ENCODE results near the gene RNF169.

The RNF169 gene

DNA sequence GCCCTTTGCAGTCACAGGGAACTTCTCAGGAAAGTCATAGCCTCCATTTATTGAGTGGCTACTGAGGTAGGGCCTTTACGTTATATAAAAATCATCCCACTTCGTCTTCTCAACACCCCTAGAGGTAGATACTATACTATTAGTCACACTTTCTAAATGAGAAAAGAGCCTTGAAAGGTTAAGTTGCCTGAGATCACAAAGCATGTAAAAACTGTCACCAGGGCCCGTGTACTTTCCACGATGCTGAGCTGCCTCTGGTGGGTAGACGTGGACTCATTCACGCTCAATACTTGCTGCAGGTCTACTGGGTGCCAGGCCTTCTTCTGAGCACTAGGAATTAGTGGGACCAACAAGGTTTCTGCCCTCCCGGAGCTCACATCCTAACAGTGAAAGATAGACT, 33.7 kb upstream of the RNF169 start:
- Mint-ChIP-seq H3K4me3 (no peak overlapping the region), H3K27me3 (ENCODE audit: low read depth, poor library complexity) (peaks cover 26% of the 10 kb centered on the region), H3K36me3 (ENCODE audit: low read depth) (no peaks in the 10 kb centered on the region), H3K9me3 (no peaks in the 10 kb centered on the region), H3K27ac (no peak overlapping the region), H3K4me1 (peaks cover 35% of the 10 kb centered on the region)
- TF ChIP-seq, protein P1, sequence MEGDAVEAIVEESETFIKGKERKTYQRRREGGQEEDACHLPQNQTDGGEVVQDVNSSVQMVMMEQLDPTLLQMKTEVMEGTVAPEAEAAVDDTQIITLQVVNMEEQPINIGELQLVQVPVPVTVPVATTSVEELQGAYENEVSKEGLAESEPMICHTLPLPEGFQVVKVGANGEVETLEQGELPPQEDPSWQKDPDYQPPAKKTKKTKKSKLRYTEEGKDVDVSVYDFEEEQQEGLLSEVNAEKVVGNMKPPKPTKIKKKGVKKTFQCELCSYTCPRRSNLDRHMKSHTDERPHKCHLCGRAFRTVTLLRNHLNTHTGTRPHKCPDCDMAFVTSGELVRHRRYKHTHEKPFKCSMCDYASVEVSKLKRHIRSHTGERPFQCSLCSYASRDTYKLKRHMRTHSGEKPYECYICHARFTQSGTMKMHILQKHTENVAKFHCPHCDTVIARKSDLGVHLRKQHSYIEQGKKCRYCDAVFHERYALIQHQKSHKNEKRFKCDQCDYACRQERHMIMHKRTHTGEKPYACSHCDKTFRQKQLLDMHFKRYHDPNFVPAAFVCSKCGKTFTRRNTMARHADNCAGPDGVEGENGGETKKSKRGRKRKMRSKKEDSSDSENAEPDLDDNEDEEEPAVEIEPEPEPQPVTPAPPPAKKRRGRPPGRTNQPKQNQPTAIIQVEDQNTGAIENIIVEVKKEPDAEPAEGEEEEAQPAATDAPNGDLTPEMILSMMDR (IDR thresholded peaks at IDR 0.05) = no peak
- no peak for DNase-seq

- peaks cover 37% of the 10 kb centered on the region for H3K4me1 Mint-ChIP-seq
- TF ChIP-seq, protein P1 (IDR thresholded peaks at IDR 0.05) = no peak
- H3K27me3 Mint-ChIP-seq (ENCODE audit: low read depth, poor library complexity) = peaks cover 34% of the 10 kb centered on the region
- no peak overlapping the region for H3K4me3 Mint-ChIP-seq
- H3K9me3 Mint-ChIP-seq = no peaks in the 10 kb centered on the region
- H3K36me3 Mint-ChIP-seq (ENCODE audit: low read depth) = no peaks in the 10 kb centered on the region
- no peak for DNase-seq
- H3K27ac Mint-ChIP-seq = no peak overlapping the region
Observed at GRCh38 chr11:74717221-74717969, 31.3 kb upstream of the RNF169 start.

DNA sequence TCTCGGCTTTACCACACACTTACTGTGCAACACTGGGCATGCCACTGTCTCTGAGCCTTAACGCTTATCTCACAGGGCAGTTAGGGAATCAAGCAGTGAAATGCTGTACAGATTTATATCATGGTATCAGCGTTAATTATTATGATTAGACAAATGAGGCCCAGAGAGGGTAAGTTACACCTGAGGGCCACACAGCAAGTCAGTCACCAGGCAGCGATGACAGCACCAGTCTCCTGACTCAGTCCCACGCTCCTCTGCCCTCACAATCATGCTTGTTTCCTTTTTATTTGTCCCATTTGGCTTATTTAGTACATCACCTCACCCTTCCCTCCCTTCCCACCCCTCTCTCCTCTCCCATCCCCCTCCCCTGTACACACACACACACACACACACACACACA, 29.6 kb upstream of the RNF169 start:
- H3K36me3 Mint-ChIP-seq (ENCODE audit: low read depth) = no peaks in the 10 kb centered on the region
- peaks cover 25% of the 10 kb centered on the region for H3K4me1 Mint-ChIP-seq
- H3K27me3 Mint-ChIP-seq (ENCODE audit: low read depth, poor library complexity) = peaks cover 43% of the 10 kb centered on the region
- no peak overlapping the region for H3K27ac Mint-ChIP-seq
- H3K9me3 Mint-ChIP-seq = no peaks in the 10 kb centered on the region
- H3K4me3 Mint-ChIP-seq = no peak overlapping the region
- TF ChIP-seq, protein P1 (IDR thresholded peaks at IDR 0.05) = no peak
- DNase-seq = no peak

GRCh38 chr11:74720596-74721478, 27.8 kb upstream of the RNF169 start:
- Mint-ChIP-seq H3K27ac (no peak overlapping the region), H3K27me3 (ENCODE audit: low read depth, poor library complexity) (peaks cover 57% of the 10 kb centered on the region), H3K36me3 (ENCODE audit: low read depth) (no peaks in the 10 kb centered on the region), H3K9me3 (no peaks in the 10 kb centered on the region), H3K4me1 (peaks cover 20% of the 10 kb centered on the region), H3K4me3 (no peak overlapping the region)
- no peak for DNase-seq
- TF ChIP-seq, protein P1 (IDR thresholded peaks at IDR 0.05) = no peak

- no peaks in the 10 kb centered on the region for H3K36me3 Mint-ChIP-seq (ENCODE audit: low read depth)
- TF ChIP-seq, protein P1 (IDR thresholded peaks at IDR 0.05) = no peak
- peaks cover 63% of the 10 kb centered on the region for H3K27me3 Mint-ChIP-seq (ENCODE audit: low read depth, poor library complexity)
- H3K4me3 Mint-ChIP-seq = no peak overlapping the region
- DNase-seq = no peak
- no peaks in the 10 kb centered on the region for H3K9me3 Mint-ChIP-seq
- H3K4me1 Mint-ChIP-seq = peaks cover 20% of the 10 kb centered on the region
- no peak overlapping the region for H3K27ac Mint-ChIP-seq
Observed at GRCh38 chr11:74721479-74721835, 27.2 kb upstream of the RNF169 start.

Data from nephron progenitor cell (in vitro differentiated cells).